ENCODE data around the gene RHOB.

DNA sequence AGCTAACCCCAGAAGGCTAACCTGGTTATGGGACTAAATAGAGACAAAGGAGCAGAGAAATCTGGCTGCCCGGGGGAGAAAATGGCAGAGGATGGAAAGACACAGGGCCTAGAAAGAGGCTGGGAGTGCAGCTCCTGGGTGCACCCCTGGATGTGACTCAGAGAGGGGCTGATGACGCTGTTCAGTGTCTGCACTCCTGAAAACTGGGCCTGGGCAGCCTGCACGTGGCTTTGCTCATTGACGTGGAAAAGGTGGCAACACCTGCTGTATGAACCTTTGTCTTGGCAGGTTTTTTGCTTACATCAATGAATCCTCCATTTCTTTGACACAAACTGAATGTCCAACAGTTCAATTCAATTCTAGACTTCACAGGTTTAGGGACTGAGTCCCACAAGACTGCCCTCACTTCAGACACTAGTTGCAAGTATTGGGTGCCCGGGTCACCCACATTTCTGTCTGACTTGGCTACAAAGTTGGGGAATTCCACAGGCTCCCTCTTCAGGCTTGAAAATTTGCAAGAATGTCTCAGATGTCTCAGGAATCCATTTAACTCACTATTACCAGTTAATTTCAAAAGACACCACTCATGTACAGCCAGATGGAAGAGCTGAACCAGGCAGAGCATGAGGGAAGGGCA, 48.9 kb upstream of the RHOB start:
- TF ChIP-seq, protein P1, sequence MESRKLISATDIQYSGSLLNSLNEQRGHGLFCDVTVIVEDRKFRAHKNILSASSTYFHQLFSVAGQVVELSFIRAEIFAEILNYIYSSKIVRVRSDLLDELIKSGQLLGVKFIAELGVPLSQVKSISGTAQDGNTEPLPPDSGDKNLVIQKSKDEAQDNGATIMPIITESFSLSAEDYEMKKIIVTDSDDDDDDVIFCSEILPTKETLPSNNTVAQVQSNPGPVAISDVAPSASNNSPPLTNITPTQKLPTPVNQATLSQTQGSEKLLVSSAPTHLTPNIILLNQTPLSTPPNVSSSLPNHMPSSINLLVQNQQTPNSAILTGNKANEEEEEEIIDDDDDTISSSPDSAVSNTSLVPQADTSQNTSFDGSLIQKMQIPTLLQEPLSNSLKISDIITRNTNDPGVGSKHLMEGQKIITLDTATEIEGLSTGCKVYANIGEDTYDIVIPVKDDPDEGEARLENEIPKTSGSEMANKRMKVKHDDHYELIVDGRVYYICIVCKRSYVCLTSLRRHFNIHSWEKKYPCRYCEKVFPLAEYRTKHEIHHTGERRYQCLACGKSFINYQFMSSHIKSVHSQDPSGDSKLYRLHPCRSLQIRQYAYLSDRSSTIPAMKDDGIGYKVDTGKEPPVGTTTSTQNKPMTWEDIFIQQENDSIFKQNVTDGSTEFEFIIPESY (IDR thresholded peaks at IDR 0.05; ENCODE audit: borderline replicate concordance, low read depth), result no peak
- TF ChIP-seq EP300 (IDR thresholded peaks at IDR 0.05; ENCODE audit: borderline replicate concordance in 1 of 2, low read depth in 1 of 2, low read length in 1 of 2) (no peak), NRF1 (IDR thresholded peaks at IDR 0.05; ENCODE audit: low read depth, low read length) (no peak), YY1 (IDR thresholded peaks at IDR 0.05; ENCODE audit: low read depth) (no peak), FOXM1 (IDR thresholded peaks at IDR 0.05; ENCODE audit: low read depth) (no peak), TAF1 (IDR thresholded peaks at IDR 0.05; ENCODE audit: borderline replicate concordance, low read depth, low read length) (no peak), POLR2AphosphoS5 (IDR thresholded peaks at IDR 0.05; ENCODE audit: low read depth, low read length) (no peak), TEAD4 (IDR thresholded peaks at IDR 0.05; ENCODE audit: borderline replicate concordance, insufficient read depth) (no peak), RAD21 (IDR thresholded peaks at IDR 0.05; ENCODE audit: low read length) (no peak), RXRA (IDR thresholded peaks at IDR 0.05; ENCODE audit: borderline replicate concordance, low read depth) (no peak), RCOR1 (IDR thresholded peaks at IDR 0.05; ENCODE audit: low read length) (no peak), CHD2 (IDR thresholded peaks at IDR 0.05; ENCODE audit: low read length, partially characterized antibody) (no peak)
- TF ChIP-seq, protein P2, sequence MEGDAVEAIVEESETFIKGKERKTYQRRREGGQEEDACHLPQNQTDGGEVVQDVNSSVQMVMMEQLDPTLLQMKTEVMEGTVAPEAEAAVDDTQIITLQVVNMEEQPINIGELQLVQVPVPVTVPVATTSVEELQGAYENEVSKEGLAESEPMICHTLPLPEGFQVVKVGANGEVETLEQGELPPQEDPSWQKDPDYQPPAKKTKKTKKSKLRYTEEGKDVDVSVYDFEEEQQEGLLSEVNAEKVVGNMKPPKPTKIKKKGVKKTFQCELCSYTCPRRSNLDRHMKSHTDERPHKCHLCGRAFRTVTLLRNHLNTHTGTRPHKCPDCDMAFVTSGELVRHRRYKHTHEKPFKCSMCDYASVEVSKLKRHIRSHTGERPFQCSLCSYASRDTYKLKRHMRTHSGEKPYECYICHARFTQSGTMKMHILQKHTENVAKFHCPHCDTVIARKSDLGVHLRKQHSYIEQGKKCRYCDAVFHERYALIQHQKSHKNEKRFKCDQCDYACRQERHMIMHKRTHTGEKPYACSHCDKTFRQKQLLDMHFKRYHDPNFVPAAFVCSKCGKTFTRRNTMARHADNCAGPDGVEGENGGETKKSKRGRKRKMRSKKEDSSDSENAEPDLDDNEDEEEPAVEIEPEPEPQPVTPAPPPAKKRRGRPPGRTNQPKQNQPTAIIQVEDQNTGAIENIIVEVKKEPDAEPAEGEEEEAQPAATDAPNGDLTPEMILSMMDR (IDR thresholded peaks at IDR 0.05), result no peak
- TF ChIP-seq, protein P3, sequence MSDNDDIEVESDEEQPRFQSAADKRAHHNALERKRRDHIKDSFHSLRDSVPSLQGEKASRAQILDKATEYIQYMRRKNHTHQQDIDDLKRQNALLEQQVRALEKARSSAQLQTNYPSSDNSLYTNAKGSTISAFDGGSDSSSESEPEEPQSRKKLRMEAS (IDR thresholded peaks at IDR 0.05; ENCODE audit: low read depth), result no peak

All from SK-N-SH (cell line).